ENCODE measurements around the gene FBXL14.

The FBXL14 gene

GRCh38 chr12:1539135-1539534, 55.2 kb downstream of the FBXL14 start:
- no peak for TF ChIP-seq CTCF (IDR thresholded peaks at IDR 0.05; ENCODE audit: insufficient read depth, low read depth, low read length, missing control alignments)
- H3K4me3 ChIP-seq (ENCODE audit: low read depth, low read length) = no peak overlapping the region
- DNase-seq (ENCODE audit: low read depth) = no peak

GRCh38 chr12:1536817-1537216, 57.6 kb downstream of the FBXL14 start:
- no peak for DNase-seq (ENCODE audit: low read depth)
- TF ChIP-seq CTCF (IDR thresholded peaks at IDR 0.05; ENCODE audit: insufficient read depth, low read depth, low read length, missing control alignments) = no peak
- no peak overlapping the region for H3K4me3 ChIP-seq (ENCODE audit: low read depth, low read length)

GRCh38 chr12:1534748-1535147, 59.6 kb downstream of the FBXL14 start:
- no peak for TF ChIP-seq CTCF (IDR thresholded peaks at IDR 0.05; ENCODE audit: insufficient read depth, low read depth, low read length, missing control alignments)
- peak; percentile 67 for DNase-seq (ENCODE audit: low read depth)
- H3K4me3 ChIP-seq (ENCODE audit: low read depth, low read length) = peak overlapping the region; percentile 66

- H3K4me3 ChIP-seq (ENCODE audit: low read depth, low read length) = peak overlapping the region; percentile 66
- DNase-seq (ENCODE audit: low read depth) = peak; percentile 86
- no peak for TF ChIP-seq CTCF (IDR thresholded peaks at IDR 0.05; ENCODE audit: insufficient read depth, low read depth, low read length, missing control alignments)
Measured at GRCh38 chr12:1533602-1534304, 60.6 kb downstream of the FBXL14 start.

- H3K4me3 ChIP-seq (ENCODE audit: low read depth, low read length) = peak overlapping the region; percentile 66
- peak; percentile 78 for DNase-seq (ENCODE audit: low read depth)
- peak; percentile 31 for TF ChIP-seq CTCF (IDR thresholded peaks at IDR 0.05; ENCODE audit: insufficient read depth, low read depth, low read length, missing control alignments)
Measured at GRCh38 chr12:1533205-1533601, 61.2 kb downstream of the FBXL14 start.

- TF ChIP-seq CTCF (IDR thresholded peaks at IDR 0.05; ENCODE audit: insufficient read depth, low read depth, low read length, missing control alignments) = no peak
- DNase-seq (ENCODE audit: low read depth) = no peak
- H3K4me3 ChIP-seq (ENCODE audit: low read depth, low read length) = peak overlapping the region; percentile 66
Measured at GRCh38 chr12:1532375-1533165, 61.8 kb downstream of the FBXL14 start.
